Parathyroid adenoma (tissue), 2 donors: ENCODE data around the gene MTG2.

Experiments used
- H2AFZ ChIP-seq: fragments of 300-600 bp; sonication (generic); one replicate; pipeline ENCODE4 v1.7.0; 2017; ENCODE audit warnings: antibody characterized with exemption, mild to moderate bottlenecking
- H3K27ac ChIP-seq: fragments of 300-600 bp; sonication (generic); one replicate; pipeline ENCODE4 v1.7.0; 2017
- H3K27me3 ChIP-seq: fragments of 300-600 bp; sonication (generic); one replicate; pipeline ENCODE4 v1.7.0; 2017; ENCODE audit warnings: low read length; ENCODE audit not compliant: control insufficient read depth, insufficient read depth
- H3K36me3 ChIP-seq: fragments of 300-600 bp; sonication (generic); one replicate; pipeline ENCODE4 v1.7.0; 2017; ENCODE audit warnings: low read length; ENCODE audit not compliant: control insufficient read depth, insufficient read depth
- H3K4me1 ChIP-seq: fragments of 300-600 bp; sonication (generic); one replicate; pipeline ENCODE4 v1.7.0; 2017; ENCODE audit warnings: control low read depth
- H3K4me2 ChIP-seq: fragments of 300-600 bp; sonication (generic); one replicate; pipeline ENCODE4 v1.7.0; 2017; ENCODE audit warnings: low read length
- H3K4me3 ChIP-seq: fragments of 300-600 bp; sonication (generic); one replicate; pipeline ENCODE4 v1.7.0; 2017; ENCODE audit warnings: low read depth, low read length
- H3K79me2 ChIP-seq: fragments of 300-600 bp; sonication (generic); one replicate; pipeline ENCODE4 v1.7.0; 2017; ENCODE audit warnings: control low read depth
- H3K9ac ChIP-seq: fragments of 300-600 bp; sonication (generic); one replicate; pipeline ENCODE4 v1.7.0; 2017; ENCODE audit warnings: mild to moderate bottlenecking
- H3K9me3 ChIP-seq: fragments of 300-600 bp; sonication (generic); one replicate; pipeline ENCODE4 v1.7.0; 2017; ENCODE audit warnings: low read length; ENCODE audit not compliant: control insufficient read depth
- CTCF ChIP-seq: fragments of 300-600 bp; sonication (generic); IDR thresholded peaks from one replicate; pipeline ENCODE4 v1.7.0; 2017; ENCODE audit warnings: antibody characterized with exemption, mild to moderate bottlenecking
- donor health status: primary hyperparathyroidism.

MTG2 gene

GRCh38 chr20:62215020-62215990 is 32.5 kb downstream of the MTG2 start:
- H2AFZ ChIP-seq = no peak overlapping the region
- no peak overlapping the region for H3K9ac ChIP-seq
- H3K4me1 ChIP-seq = no peaks in the 10 kb centered on the region
- H3K27me3 ChIP-seq = no peaks in the 10 kb centered on the region
- no peak overlapping the region for H3K4me3 ChIP-seq
- no peak for TF ChIP-seq CTCF
- no peaks in the 10 kb centered on the region for H3K36me3 ChIP-seq
- H3K4me2 ChIP-seq = no peak overlapping the region
- no peaks in the 10 kb centered on the region for H3K79me2 ChIP-seq
- no peak overlapping the region for H3K27ac ChIP-seq
- H3K9me3 ChIP-seq = no peaks in the 10 kb centered on the region

- Histone ChIP-seq H3K4me3 (no peak overlapping the region), H3K79me2 (no peaks in the 10 kb centered on the region), H3K27ac (no peak overlapping the region), H3K4me2 (no peak overlapping the region), H2AFZ (no peak overlapping the region), H3K36me3 (no peaks in the 10 kb centered on the region), H3K9me3 (no peaks in the 10 kb centered on the region), H3K27me3 (no peaks in the 10 kb centered on the region), H3K9ac (no peak overlapping the region), H3K4me1 (no peaks in the 10 kb centered on the region)
- TF ChIP-seq CTCF = no peak
Measured at GRCh38 chr20:62215991-62216635, 33.3 kb downstream of the MTG2 start.

GRCh38 chr20:62216636-62217566 is 34.1 kb downstream of the MTG2 start:
- no peak for TF ChIP-seq CTCF
- Histone ChIP-seq H3K9me3 (no peaks in the 10 kb centered on the region), H3K27ac (no peak overlapping the region), H3K9ac (no peak overlapping the region), H2AFZ (no peak overlapping the region), H3K79me2 (no peaks in the 10 kb centered on the region), H3K4me1 (no peaks in the 10 kb centered on the region), H3K27me3 (no peaks in the 10 kb centered on the region), H3K4me3 (no peak overlapping the region), H3K4me2 (no peak overlapping the region), H3K36me3 (no peaks in the 10 kb centered on the region)

GRCh38 chr20:62217913-62218773 is 35.3 kb downstream of the MTG2 start:
- Histone ChIP-seq H3K27me3 (no peaks in the 10 kb centered on the region), H3K9me3 (no peaks in the 10 kb centered on the region), H3K4me1 (no peaks in the 10 kb centered on the region), H3K4me3 (no peak overlapping the region), H2AFZ (no peak overlapping the region), H3K36me3 (no peaks in the 10 kb centered on the region), H3K79me2 (no peaks in the 10 kb centered on the region), H3K27ac (no peak overlapping the region), H3K4me2 (no peak overlapping the region), H3K9ac (no peak overlapping the region)
- TF ChIP-seq CTCF = no peak
